Measurements from ENCODE around the gene KIAA2012. TPM values are rescaled to one million over a fixed set of nuclear protein-coding genes. Genes with fewer than 3 reads are reported as not detected.

Gene KIAA2012
- total RNA-seq, 1 experiment from 2014 or later = not detected

DNA sequence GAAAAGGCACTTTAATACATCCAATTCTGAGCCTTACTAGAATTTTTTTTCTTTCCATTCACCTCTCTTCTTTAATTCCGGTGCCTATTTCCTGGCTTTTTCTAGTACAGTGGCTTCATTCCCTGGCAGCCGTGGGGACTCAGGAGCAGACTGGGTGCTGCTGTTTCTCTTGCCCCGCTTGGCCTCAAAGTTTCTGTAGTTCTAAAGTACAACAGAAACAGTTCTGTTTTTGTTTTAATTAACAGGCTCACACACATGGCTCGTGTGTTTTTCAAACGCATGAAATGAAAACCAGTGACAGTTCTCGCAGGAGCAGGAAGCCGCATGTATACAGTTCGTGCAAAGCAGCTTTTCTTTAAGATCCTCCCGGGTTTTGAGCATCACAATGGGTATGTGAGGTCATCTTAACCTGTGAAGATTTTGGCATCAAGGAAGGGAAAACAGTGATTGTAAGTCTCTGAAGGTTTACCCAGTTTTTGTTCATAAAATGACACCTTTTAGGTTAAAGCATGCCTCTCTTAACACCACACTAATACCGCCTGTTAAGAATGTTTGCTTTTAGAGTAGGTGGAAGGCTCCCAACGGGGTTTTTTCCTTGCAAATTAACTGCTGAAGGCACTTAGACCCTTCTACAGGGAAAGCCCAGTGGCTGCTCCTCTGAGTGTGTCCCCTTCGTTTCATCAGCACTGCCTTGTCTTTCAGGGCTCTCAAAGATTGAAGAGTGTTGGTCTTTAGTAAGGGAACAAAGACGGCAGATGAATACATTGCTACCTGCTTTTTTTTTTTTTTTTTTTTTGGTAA, 33.6 kb upstream of the KIAA2012 start:
- no peaks in the 10 kb centered on the region for H3K36me3 ChIP-seq (ENCODE audit: insufficient read depth, low read length, poor library complexity, severe bottlenecking)
- intact Hi-C loops (cut with micrococcal nuclease; ENCODE audit: unreplicated experiment) = no loop called here
- TF ChIP-seq EZH2 (IDR thresholded peaks at IDR 0.05; ENCODE audit: borderline replicate concordance, low read depth, low read length, poor library complexity, severe bottlenecking) = no peak
- TF ChIP-seq, protein P1, sequence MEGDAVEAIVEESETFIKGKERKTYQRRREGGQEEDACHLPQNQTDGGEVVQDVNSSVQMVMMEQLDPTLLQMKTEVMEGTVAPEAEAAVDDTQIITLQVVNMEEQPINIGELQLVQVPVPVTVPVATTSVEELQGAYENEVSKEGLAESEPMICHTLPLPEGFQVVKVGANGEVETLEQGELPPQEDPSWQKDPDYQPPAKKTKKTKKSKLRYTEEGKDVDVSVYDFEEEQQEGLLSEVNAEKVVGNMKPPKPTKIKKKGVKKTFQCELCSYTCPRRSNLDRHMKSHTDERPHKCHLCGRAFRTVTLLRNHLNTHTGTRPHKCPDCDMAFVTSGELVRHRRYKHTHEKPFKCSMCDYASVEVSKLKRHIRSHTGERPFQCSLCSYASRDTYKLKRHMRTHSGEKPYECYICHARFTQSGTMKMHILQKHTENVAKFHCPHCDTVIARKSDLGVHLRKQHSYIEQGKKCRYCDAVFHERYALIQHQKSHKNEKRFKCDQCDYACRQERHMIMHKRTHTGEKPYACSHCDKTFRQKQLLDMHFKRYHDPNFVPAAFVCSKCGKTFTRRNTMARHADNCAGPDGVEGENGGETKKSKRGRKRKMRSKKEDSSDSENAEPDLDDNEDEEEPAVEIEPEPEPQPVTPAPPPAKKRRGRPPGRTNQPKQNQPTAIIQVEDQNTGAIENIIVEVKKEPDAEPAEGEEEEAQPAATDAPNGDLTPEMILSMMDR (conservative IDR thresholded peaks at IDR 0.05; ENCODE audit: low read depth, low read length) = no peak
- H3K4me3 ChIP-seq (ENCODE audit: low read depth, low read length, poor library complexity, severe bottlenecking) = no peak overlapping the region
- no peaks in the 10 kb centered on the region for H3K27me3 ChIP-seq (replicated peaks; ENCODE audit: insufficient read depth, low read depth, low read length, poor library complexity)
- H3K9me3 ChIP-seq (ENCODE audit: low read depth, low read length, poor library complexity, severe bottlenecking) = no peaks in the 10 kb centered on the region
- CTCF ChIA-PET = no interaction called here
- no peak for DNase-seq (ENCODE audit: low spot score)
- POLR2A ChIA-PET (ENCODE audit: low non-redundant PET) = no interaction called here
- H3K4me1 ChIP-seq (ENCODE audit: insufficient read depth, low read length, poor library complexity, severe bottlenecking) = peaks cover 31% of the 10 kb centered on the region
- no TSS peak for BruUV-seq (replicated peaks)
- no peak overlapping the region for H3K27ac ChIP-seq (ENCODE audit: low read depth, low read length, poor library complexity, severe bottlenecking)

DNA sequence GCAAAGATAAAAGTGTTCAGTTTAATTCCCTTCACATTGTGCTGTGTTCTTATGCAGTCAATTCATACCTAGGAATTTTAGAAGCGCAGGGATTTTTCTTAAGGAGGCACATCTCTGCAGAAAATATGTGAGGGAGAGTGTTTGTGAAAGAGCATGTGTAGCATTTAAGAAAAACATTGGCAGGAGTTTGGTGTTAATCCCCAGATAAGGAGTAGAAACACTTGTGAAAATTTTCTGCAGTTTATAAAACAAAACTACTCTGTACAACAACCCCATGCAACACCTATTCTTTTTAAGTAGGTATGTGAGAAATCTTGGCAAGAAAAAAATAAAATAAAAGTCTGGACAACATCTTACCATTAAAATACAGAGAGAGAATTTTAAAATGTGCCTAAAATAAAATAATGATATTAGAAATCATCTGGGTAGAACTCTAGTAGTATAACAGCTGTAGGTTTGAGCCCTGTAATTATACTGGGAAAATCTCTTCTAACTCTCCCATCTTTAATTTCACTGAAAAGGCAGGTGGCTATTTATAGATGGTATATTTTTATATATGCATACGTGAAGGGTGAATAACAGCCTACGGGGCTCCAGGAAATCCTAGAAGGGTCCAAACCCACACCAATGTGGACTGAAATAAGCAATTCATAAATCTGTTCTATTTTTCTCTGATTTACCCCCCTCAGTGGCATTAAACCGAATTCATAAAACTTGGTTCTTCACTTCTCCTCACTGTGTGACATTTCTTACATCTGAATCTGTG, 32.8 kb upstream of the KIAA2012 start:
- ChIA-PET CTCF (no interaction called here), POLR2A (ENCODE audit: low non-redundant PET) (no interaction called here)
- intact Hi-C loops (cut with micrococcal nuclease; ENCODE audit: unreplicated experiment) = no loop called here
- no peaks in the 10 kb centered on the region for H3K9me3 ChIP-seq (ENCODE audit: low read depth, low read length, poor library complexity, severe bottlenecking)
- no peaks in the 10 kb centered on the region for H3K36me3 ChIP-seq (ENCODE audit: insufficient read depth, low read length, poor library complexity, severe bottlenecking)
- H3K27ac ChIP-seq (ENCODE audit: low read depth, low read length, poor library complexity, severe bottlenecking) = no peak overlapping the region
- no peak overlapping the region for H3K4me3 ChIP-seq (ENCODE audit: low read depth, low read length, poor library complexity, severe bottlenecking)
- no peak for TF ChIP-seq EZH2 (IDR thresholded peaks at IDR 0.05; ENCODE audit: borderline replicate concordance, low read depth, low read length, poor library complexity, severe bottlenecking)
- H3K4me1 ChIP-seq (ENCODE audit: insufficient read depth, low read length, poor library complexity, severe bottlenecking) = peaks cover 31% of the 10 kb centered on the region
- no peaks in the 10 kb centered on the region for H3K27me3 ChIP-seq (replicated peaks; ENCODE audit: insufficient read depth, low read depth, low read length, poor library complexity)
- BruUV-seq (replicated peaks) = no TSS peak
- no peak for DNase-seq (ENCODE audit: low spot score)

DNA sequence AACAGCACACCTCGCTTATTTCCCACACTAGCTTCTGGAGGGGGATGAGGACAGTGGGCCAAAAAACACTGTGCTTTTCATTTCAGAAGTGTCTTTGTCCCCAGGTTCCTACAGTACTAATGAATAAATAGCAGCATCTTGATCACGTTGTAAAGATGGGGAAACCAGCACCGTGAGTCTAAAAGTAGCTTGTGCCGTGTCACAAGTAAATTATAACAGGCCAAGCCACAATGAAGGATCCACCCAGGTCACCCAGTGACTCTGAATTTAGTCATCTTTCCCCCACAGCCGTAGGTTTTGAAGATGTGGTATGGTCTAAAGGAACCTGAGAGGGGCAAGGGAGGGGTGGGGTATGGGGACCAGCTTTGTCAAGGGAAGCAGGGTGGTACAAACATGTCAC, 30.6 kb upstream of the KIAA2012 start:
- CTCF ChIA-PET = no interaction called here
- Histone ChIP-seq H3K4me1 (ENCODE audit: insufficient read depth, low read length, poor library complexity, severe bottlenecking) (peaks cover 19% of the 10 kb centered on the region), H3K36me3 (ENCODE audit: insufficient read depth, low read length, poor library complexity, severe bottlenecking) (no peaks in the 10 kb centered on the region), H3K27ac (ENCODE audit: low read depth, low read length, poor library complexity, severe bottlenecking) (no peak overlapping the region), H3K4me3 (ENCODE audit: low read depth, low read length, poor library complexity, severe bottlenecking) (no peak overlapping the region), H3K27me3 (replicated peaks; ENCODE audit: insufficient read depth, low read depth, low read length, poor library complexity) (no peaks in the 10 kb centered on the region), H3K9me3 (ENCODE audit: low read depth, low read length, poor library complexity, severe bottlenecking) (no peaks in the 10 kb centered on the region)
- TF ChIP-seq, protein P1 (conservative IDR thresholded peaks at IDR 0.05; ENCODE audit: low read depth, low read length) = no peak
- no peak for TF ChIP-seq EZH2 (IDR thresholded peaks at IDR 0.05; ENCODE audit: borderline replicate concordance, low read depth, low read length, poor library complexity, severe bottlenecking)
- no peak for DNase-seq (ENCODE audit: low spot score)
- intact Hi-C loops (cut with micrococcal nuclease; ENCODE audit: unreplicated experiment) = no loop called here
- POLR2A ChIA-PET (ENCODE audit: low non-redundant PET) = no interaction called here
- BruUV-seq (replicated peaks) = no TSS peak

Data from A673 (cell line).